ENCODE measurements around the gene BRME1. TPM values are rescaled to one million over a fixed set of nuclear protein-coding genes. Genes with fewer than 3 reads are reported as not detected.

Gene BRME1
- total RNA-seq (2021; ENCODE audit: unreplicated experiment) (1.7 TPM), Bru-seq, nascent RNA (percentile 22 among the genes with signal in this experiment), BruChase-seq, experiment 1, labeled RNA remaining after a 6-hour chase (percentile 23 among the genes with signal in this experiment), BruChase-seq, experiment 2, labeled RNA remaining after a 2-hour chase (percentile 21 among the genes with signal in this experiment)
- polyA plus RNA-seq (2012) = 0.90 and 1.5 TPM in 2 replicates
- long read RNA-seq, partial matches to known transcripts = 0 of 4 reads
- long read RNA-seq, other reads (novel, unspliced or antisense) = 4 of 4 reads

DNA sequence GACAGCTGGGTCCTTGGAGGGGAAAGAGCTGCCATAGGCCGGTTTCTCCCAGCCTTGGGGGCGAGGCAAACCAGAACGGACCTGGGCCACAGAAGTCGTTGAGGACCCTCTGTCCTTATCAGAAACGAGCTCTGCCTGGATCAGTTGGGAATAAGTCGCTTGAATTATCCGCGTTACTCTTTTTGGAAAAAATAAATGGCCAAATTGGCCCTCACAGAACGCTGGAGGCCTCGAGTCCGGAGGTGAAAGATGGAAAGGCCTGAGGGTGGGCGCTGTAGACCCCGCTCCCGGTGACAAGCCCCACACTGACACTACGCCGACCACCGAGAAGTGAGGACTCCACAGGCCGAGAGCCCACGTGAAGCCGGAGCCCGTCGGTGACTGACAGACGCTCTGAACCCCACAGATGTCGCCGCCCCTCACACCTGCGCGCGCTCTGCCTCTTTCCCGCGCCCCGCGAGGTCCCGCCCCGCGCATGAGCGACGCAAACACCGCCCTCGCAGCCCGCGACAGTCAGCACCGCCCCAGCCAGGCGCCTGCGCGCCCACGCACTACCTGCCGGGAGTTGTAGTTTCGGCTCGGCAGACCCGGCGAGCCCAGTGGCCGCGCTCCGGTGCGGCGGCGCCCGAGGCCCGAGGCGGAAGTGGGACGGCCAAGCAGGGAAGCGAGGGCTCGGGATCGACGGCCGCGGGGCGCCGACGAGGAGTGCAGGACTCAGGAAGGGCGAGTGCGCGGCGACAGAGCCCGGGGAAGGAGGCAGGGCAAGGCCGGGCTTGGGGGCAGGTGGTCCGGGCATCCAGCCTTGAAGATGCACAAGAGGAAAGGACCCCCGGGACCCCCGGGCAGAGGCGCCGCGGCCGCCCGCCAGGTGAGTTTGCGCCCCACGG, at the start of gene BRME1, which contains the start of gene CC2D1A:
TSS of gene BRME1 (minus strand) at position 484 of the 887 bp plus-strand sequence. CDS start 1,225 bp downstream, outside the sequence.
TSS of gene CC2D1A (plus strand) at position 568 of the 887 bp plus-strand sequence. CDS start at position 809, 241 bp downstream.
- ChIA-PET CTCF (interaction anchor here (0.6 kb wide), 1 partner anchor 861 kb away, joined by 4 read pairs; no protein-coding TSS in a partner anchor), RAD21 (ENCODE audit: low non-redundant PET in 1 of 2, low total read pairs in 2 of 2, uncharacterized antibody in 2 of 2, unreplicated experiment in 2 of 2) (no interaction called here), POLR2A (interaction anchor here (1.0 kb wide), 1 partner anchor 11 kb away, joined by 3 read pairs; no protein-coding TSS in a partner anchor)
- TF ChIP-seq ZFX (IDR thresholded peaks at IDR 0.05) (peak; percentile 75; the same call in 1 of the 2 replicates), ZBTB33 (IDR thresholded peaks at IDR 0.05; ENCODE audit: extremely low read depth, insufficient replicate concordance, low read length) (no peak), EGR1 (IDR thresholded peaks at IDR 0.05; ENCODE audit: low read depth) (peak; percentile 89), EZH2 (IDR thresholded peaks at IDR 0.05) (no peak), CTCF (IDR thresholded peaks at IDR 0.05 in 2 of 3, conservative IDR thresholded peaks at IDR 0.05 in 1 of 3; ENCODE audit: borderline replicate concordance in 1 of 3, insufficient read depth in 1 of 3, low read depth in 2 of 3, low read length in 2 of 3) (no peak), TCF7L2 (IDR thresholded peaks at IDR 0.05; ENCODE audit: borderline replicate concordance, extremely low read depth, insufficient read depth, insufficient read length) (peak; percentile 78), ZNF274 (IDR thresholded peaks at IDR 0.05; ENCODE audit: low read depth, low read length) (no peak), YY1 (IDR thresholded peaks at IDR 0.05; ENCODE audit: extremely low read depth, insufficient replicate concordance, low read depth, low read length) (no peak), POLR2AphosphoS5 (IDR thresholded peaks at IDR 0.05; ENCODE audit: low read depth, low read length) (peak; percentile 63), RAD21 (IDR thresholded peaks at IDR 0.05; ENCODE audit: low read depth) (no peak), SP1 (IDR thresholded peaks at IDR 0.05; ENCODE audit: low read depth) (peak; percentile 49; the same call in 1 of the 2 replicates), CBX3 (IDR thresholded peaks at IDR 0.05; ENCODE audit: low read depth) (peak; percentile 100)
- TF ChIP-seq, protein P1, sequence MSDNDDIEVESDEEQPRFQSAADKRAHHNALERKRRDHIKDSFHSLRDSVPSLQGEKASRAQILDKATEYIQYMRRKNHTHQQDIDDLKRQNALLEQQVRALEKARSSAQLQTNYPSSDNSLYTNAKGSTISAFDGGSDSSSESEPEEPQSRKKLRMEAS (IDR thresholded peaks at IDR 0.05) = peak; percentile 100
- peaks cover 5% of the 10 kb centered on the region for H3K79me2 ChIP-seq (ENCODE audit: insufficient read depth, low read length)
- H3K27me3 ChIP-seq (ENCODE audit: insufficient read depth, low read length) = no peaks in the 10 kb centered on the region
- BruUV-seq (replicated peaks) = TSS peak; percentile 58
- intact Hi-C loops (cut with micrococcal nuclease) = loop anchor here (1.0 kb wide), 1 partner anchor 167 kb away; no protein-coding TSS in a partner anchor
- H3K4me3 ChIP-seq (replicated peaks in 1 of 2; ENCODE audit: low read depth in 1 of 2, low read length in 2 of 2) = peak within 1 kb of the TSS; percentile 69 to 80
- H3K9ac ChIP-seq (ENCODE audit: low read length) = peak within 1 kb of the TSS; percentile 77
- H4K20me1 ChIP-seq (ENCODE audit: insufficient read depth) = no peaks in the 10 kb centered on the region
- peak within 1 kb of the TSS; percentile 87 for H3K27ac ChIP-seq (ENCODE audit: low read depth, low read length)
- no peaks in the 10 kb centered on the region for H3K9me2 ChIP-seq (ENCODE audit: insufficient read depth)
- H2AFZ ChIP-seq (ENCODE audit: low read depth, low read length, poor library complexity, severe bottlenecking) = no peak within 1 kb of the TSS
- H3K9me3 ChIP-seq (ENCODE audit: control insufficient read depth in 1 of 2, insufficient read depth in 1 of 2, low read depth in 1 of 2, low read length in 2 of 2) = no peaks in the 10 kb centered on the region
- ATAC-seq = peak; percentile 97
- H3K4me1 ChIP-seq (ENCODE audit: control insufficient read depth in 1 of 2, insufficient read depth in 2 of 2, low read length in 2 of 2) = peaks cover 9 to 16% of the 10 kb centered on the region in 2 experiments; a peak in 3 of 4 replicates
- DNase-seq (ENCODE audit: low read depth, low spot score) = peak; percentile 76
- H3K36me3 ChIP-seq (ENCODE audit: control insufficient read depth in 1 of 2, insufficient read depth in 2 of 2, low read length in 2 of 2) = 0 out of 4 replicates have a peak, but pooled peaks cover 0 to 3% of the 10 kb centered on the region in 2 experiments
- peak within 1 kb of the TSS; percentile 93 for H3K4me2 ChIP-seq (ENCODE audit: low read length)
